Spleen (tissue), 7 donors: ENCODE measurements around the gene MED27.

Experiments
- CTCF ChIP-seq, 11 experiments: fragments of 200-600 bp in 7 of 11; fragments of 450-650 bp in 4 of 11; sonication (generic) in 4 of 11; IDR thresholded peaks in 8 of 11; conservative IDR thresholded peaks in 3 of 11; 1 replicate in 7 of 11; 2 replicates in 4 of 11; pipeline versions ENCODE4 v1.4.0 to v1.8.0; 2016 to 2021; ENCODE audit warnings: antibody characterized with exemption in 11 of 11, inconsistent platforms in 4 of 11, mild to moderate bottlenecking in 1 of 11
- POLR2A ChIP-seq, 3 donors: fragments of 450-650 bp; IDR thresholded peaks; one replicate each; pipeline ENCODE4 v1.5.1; 2017; ENCODE audit warnings: antibody characterized with exemption in 3 of 3, mild to moderate bottlenecking in 1 of 3
- POLR2AphosphoS5 ChIP-seq, 3 donors: sonication (generic); formaldehyde crosslinking; IDR thresholded peaks; one replicate each; pipeline ENCODE4 v1.5.1; 2017; ENCODE audit warnings: antibody characterized with exemption in 3 of 3
- donor health status: DM: no; HTN: no; CAD: no; lungs with moderate emphysema.
- donor health status: DM: no; HTN: no; CAD: no.
- donor health status: DM: no; HTN: no; CAD: no.

- TF ChIP-seq CTCF (IDR thresholded peaks at IDR 0.05 in 8 of 11, conservative IDR thresholded peaks at IDR 0.05 in 3 of 11), result no peak
- TF ChIP-seq POLR2AphosphoS5 (IDR thresholded peaks at IDR 0.05), result no peak
- no peak for TF ChIP-seq POLR2A (IDR thresholded peaks at IDR 0.05)
These were observed 85.1 kb downstream of the MED27 start for GRCh38 chr9:131994364-131995125.
